PC-3 (cell line): ENCODE results near the gene NAV1.

Experiments used
- EZH2phosphoT487 ChIP-seq: fragments of 300-600 bp; sonication (generic); IDR thresholded peaks from 2 replicates; pipeline ENCODE4 v1.6.1; 2018; ENCODE audit warnings: mild to moderate bottlenecking, antibody characterized with exemption, low read length, borderline replicate concordance
- TF ChIP-seq, protein P1 (sequence below): fragments of 300-600 bp; sonication (generic); conservative IDR thresholded peaks from 2 replicates; pipeline ENCODE4 v1.5.1; 2017; ENCODE audit warnings: antibody characterized with exemption, low read depth, mild to moderate bottlenecking, low read length

DNA sequence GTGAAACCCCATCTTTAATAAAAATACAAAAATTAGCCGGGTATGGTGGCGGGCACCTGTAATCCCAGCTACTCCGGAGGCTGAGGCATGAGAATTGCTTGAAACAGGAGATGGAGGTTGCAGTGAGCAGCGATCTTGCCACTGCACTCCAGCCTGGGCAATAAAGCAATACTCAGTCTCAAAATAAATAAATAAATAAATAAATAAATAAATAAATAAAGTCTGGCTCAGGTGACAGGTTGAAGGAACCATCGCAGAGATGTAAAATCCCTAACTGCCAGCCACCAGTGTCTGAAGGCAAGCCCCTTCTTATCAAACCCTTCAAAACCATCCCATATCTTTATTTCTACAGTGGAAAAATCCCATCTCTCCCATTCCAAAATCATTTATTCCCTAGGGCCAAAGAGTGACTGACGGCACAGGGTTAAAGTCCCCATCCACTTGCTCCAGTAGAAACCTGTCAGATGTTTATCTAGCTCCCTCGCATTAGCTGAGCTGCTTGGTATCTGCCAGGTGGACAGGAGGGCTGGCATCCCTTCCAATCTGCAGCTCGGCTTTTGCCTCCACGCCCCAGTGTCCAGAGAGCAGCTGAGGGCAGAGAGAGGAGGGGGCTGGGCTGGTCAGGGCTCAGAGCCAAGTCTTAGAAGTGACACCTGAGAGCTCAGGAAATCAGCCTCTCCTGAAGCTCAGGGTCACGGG is 37.0 kb upstream of the NAV1 start:
- TF ChIP-seq, protein P1, sequence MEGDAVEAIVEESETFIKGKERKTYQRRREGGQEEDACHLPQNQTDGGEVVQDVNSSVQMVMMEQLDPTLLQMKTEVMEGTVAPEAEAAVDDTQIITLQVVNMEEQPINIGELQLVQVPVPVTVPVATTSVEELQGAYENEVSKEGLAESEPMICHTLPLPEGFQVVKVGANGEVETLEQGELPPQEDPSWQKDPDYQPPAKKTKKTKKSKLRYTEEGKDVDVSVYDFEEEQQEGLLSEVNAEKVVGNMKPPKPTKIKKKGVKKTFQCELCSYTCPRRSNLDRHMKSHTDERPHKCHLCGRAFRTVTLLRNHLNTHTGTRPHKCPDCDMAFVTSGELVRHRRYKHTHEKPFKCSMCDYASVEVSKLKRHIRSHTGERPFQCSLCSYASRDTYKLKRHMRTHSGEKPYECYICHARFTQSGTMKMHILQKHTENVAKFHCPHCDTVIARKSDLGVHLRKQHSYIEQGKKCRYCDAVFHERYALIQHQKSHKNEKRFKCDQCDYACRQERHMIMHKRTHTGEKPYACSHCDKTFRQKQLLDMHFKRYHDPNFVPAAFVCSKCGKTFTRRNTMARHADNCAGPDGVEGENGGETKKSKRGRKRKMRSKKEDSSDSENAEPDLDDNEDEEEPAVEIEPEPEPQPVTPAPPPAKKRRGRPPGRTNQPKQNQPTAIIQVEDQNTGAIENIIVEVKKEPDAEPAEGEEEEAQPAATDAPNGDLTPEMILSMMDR = no peak
- TF ChIP-seq EZH2phosphoT487 = no peak
